ENCODE measurements around the gene NRBP1.

The NRBP1 gene

GRCh38 chr2:27442920-27443282 is 14.5 kb downstream of the NRBP1 start:
- H3K4me3 ChIP-seq (replicated peaks; ENCODE audit: insufficient read depth, low read length) = no peak overlapping the region

GRCh38 chr2:27445155-27445554 is 16.7 kb downstream of the NRBP1 start:
- no peaks in the 10 kb centered on the region for H3K27me3 ChIP-seq (ENCODE audit: insufficient read depth, poor library complexity, severe bottlenecking)
- no peak for DNase-seq (ENCODE audit: low read depth in 1 of 2, low spot score in 1 of 2)
- no peak overlapping the region for H3K27ac ChIP-seq (replicated peaks)
- TF ChIP-seq REST (IDR thresholded peaks at IDR 0.05; ENCODE audit: insufficient replicate concordance, low read depth) (no peak), POLR2AphosphoS5 (IDR thresholded peaks at IDR 0.05; ENCODE audit: low read depth) (no peak), GABPA (IDR thresholded peaks at IDR 0.05; ENCODE audit: low read depth) (no peak), SPI1 (IDR thresholded peaks at IDR 0.05; ENCODE audit: borderline replicate concordance, low read depth) (no peak), CTCF (IDR thresholded peaks at IDR 0.05; ENCODE audit: insufficient read depth, low read length) (no peak)
- no peak overlapping the region for H3K4me3 ChIP-seq (replicated peaks; ENCODE audit: insufficient read depth, low read length)

More at GRCh38 chr2:27442920-27443282, 14.5 kb downstream of the NRBP1 start:
- DNase-seq (ENCODE audit: low read depth in 1 of 2, low spot score in 1 of 2) = no peak
- TF ChIP-seq POLR2AphosphoS5 (IDR thresholded peaks at IDR 0.05; ENCODE audit: low read depth) (no peak), SPI1 (IDR thresholded peaks at IDR 0.05; ENCODE audit: borderline replicate concordance, low read depth) (no peak), CTCF (IDR thresholded peaks at IDR 0.05; ENCODE audit: insufficient read depth, low read length) (no peak), REST (IDR thresholded peaks at IDR 0.05; ENCODE audit: insufficient replicate concordance, low read depth) (no peak), GABPA (IDR thresholded peaks at IDR 0.05; ENCODE audit: low read depth) (no peak)
- Histone ChIP-seq H3K27me3 (ENCODE audit: insufficient read depth, poor library complexity, severe bottlenecking) (no peaks in the 10 kb centered on the region), H3K27ac (replicated peaks) (no peak overlapping the region)

GRCh38 chr2:27445615-27446014 is 17.2 kb downstream of the NRBP1 start:
- TF ChIP-seq CTCF (IDR thresholded peaks at IDR 0.05; ENCODE audit: insufficient read depth, low read length) = no peak
- TF ChIP-seq REST (IDR thresholded peaks at IDR 0.05; ENCODE audit: insufficient replicate concordance, low read depth) = no peak
- TF ChIP-seq SPI1 (IDR thresholded peaks at IDR 0.05; ENCODE audit: borderline replicate concordance, low read depth) = no peak
- TF ChIP-seq POLR2AphosphoS5 (IDR thresholded peaks at IDR 0.05; ENCODE audit: low read depth) = no peak
- Histone ChIP-seq H3K27ac (replicated peaks) (no peak overlapping the region), H3K27me3 (ENCODE audit: insufficient read depth, poor library complexity, severe bottlenecking) (no peaks in the 10 kb centered on the region), H3K4me3 (replicated peaks; ENCODE audit: insufficient read depth, low read length) (no peak overlapping the region)
- DNase-seq (ENCODE audit: low read depth in 1 of 2, low spot score in 1 of 2) = no peak

Data from HL-60 (cell line).